Activated naive CD4-positive, alpha-beta T cell treated with Interleukin-2 at 50 U/mL for 16 hours (primary cell): ENCODE results near the gene ARHGEF1.
"Not testable (repeated sequence)": the region's sequence is repeated elsewhere in the genome, so short reads cannot be mapped to it uniquely, and the experiment has no call there.

Experiments
- DNase-seq: peaks from one replicate; pipeline ENCODE4 v3.0.0-alpha.2; 2020

Gene ARHGEF1

GRCh38 chr19:41933693-41934426, 50.9 kb downstream of the ARHGEF1 start:
- no peak for DNase-seq

GRCh38 chr19:41934849-41935374, 51.9 kb downstream of the ARHGEF1 start:
- DNase-seq, result peak; percentile 79

- DNase-seq, result peak; percentile 47
These were observed 52.9 kb downstream of the ARHGEF1 start for GRCh38 chr19:41935760-41936415.

GRCh38 chr19:41936416-41936850, 53.4 kb downstream of the ARHGEF1 start:
- DNase-seq, result peak; percentile 53

GRCh38 chr19:41936961-41937360, 54.0 kb downstream of the ARHGEF1 start:
- no peak for DNase-seq

GRCh38 chr19:41937525-41938468, 54.8 kb downstream of the ARHGEF1 start:
- no peak for DNase-seq

- not testable (repeated sequence) for DNase-seq
These were observed 56.2 kb downstream of the ARHGEF1 start for GRCh38 chr19:41939209-41939608.

- DNase-seq, result peak; percentile 55
These were observed 57.1 kb downstream of the ARHGEF1 start for GRCh38 chr19:41939861-41940730.

- no peak for DNase-seq
These were observed 57.9 kb downstream of the ARHGEF1 start for GRCh38 chr19:41940731-41941409.

- no peak for DNase-seq
These were observed 58.6 kb downstream of the ARHGEF1 start for GRCh38 chr19:41941410-41942202.

GRCh38 chr19:41944336-41944735, 61.4 kb downstream of the ARHGEF1 start:
- no peak for DNase-seq

GRCh38 chr19:41945135-41945766, 62.3 kb downstream of the ARHGEF1 start:
- DNase-seq, result peak; percentile 88

- DNase-seq, result no peak
These were observed 64.1 kb downstream of the ARHGEF1 start for GRCh38 chr19:41947091-41947490.

GRCh38 chr19:41951686-41952172, 68.7 kb downstream of the ARHGEF1 start:
- DNase-seq, result peak; percentile 89

GRCh38 chr19:41955521-41955920, 72.5 kb downstream of the ARHGEF1 start:
- DNase-seq, result no peak

GRCh38 chr19:41956621-41957020, 73.6 kb downstream of the ARHGEF1 start:
- no peak for DNase-seq
